Activated T-cell treated with anti-CD3 and anti-CD28 coated beads, Interleukin-2, amount 50 U/mL, for 4 hours (primary cell): ENCODE data around the gene PCDHGB5. TPM values are rescaled to one million over a fixed set of nuclear protein-coding genes. Genes with fewer than 3 reads are reported as not detected.
"Not testable (repeated sequence)": the region's sequence is repeated elsewhere in the genome, so short reads cannot be mapped to it uniquely, and the experiment has no call there.

ENCODE experiments used
- ATAC-seq, 2 donors: fragments of 200-7000 bp; cut with Tn5 transposase; one replicate each; pipeline ENCODE4 v1.10.0; 2021
- DNase-seq: peaks from one replicate; pipeline ENCODE4 v3.0.0-alpha.2; 2020
- H3K27me3 Mint-ChIP-seq: one replicate; pipeline ENCODE4 v1.8.0; 2021; ENCODE audit warnings: low read depth, mixed read lengths
- H3K36me3 Mint-ChIP-seq: one replicate; pipeline ENCODE4 v1.8.0; 2022; ENCODE audit warnings: mixed read lengths; ENCODE audit not compliant: insufficient read depth
- H3K4me1 Mint-ChIP-seq: one replicate; pipeline ENCODE4 v1.8.0; 2021; ENCODE audit warnings: low read depth, mixed read lengths
- H3K4me3 Mint-ChIP-seq: one replicate; pipeline ENCODE4 v1.8.0; 2021; ENCODE audit warnings: mild to moderate bottlenecking, moderate library complexity, mixed read lengths
- H3K9me3 Mint-ChIP-seq: one replicate; pipeline ENCODE4 v1.8.0; 2021; ENCODE audit warnings: mixed read lengths
- total RNA-seq, 3 donors: library from RNA; stranded (reverse); gene quantifications; one replicate each; pipeline ENCODE4 v1.2.1, GENCODE V29; 2021

Gene PCDHGB5
- total RNA-seq = under 1 TPM; 0.26 to 0.91 (median 0.27) TPM

DNA sequence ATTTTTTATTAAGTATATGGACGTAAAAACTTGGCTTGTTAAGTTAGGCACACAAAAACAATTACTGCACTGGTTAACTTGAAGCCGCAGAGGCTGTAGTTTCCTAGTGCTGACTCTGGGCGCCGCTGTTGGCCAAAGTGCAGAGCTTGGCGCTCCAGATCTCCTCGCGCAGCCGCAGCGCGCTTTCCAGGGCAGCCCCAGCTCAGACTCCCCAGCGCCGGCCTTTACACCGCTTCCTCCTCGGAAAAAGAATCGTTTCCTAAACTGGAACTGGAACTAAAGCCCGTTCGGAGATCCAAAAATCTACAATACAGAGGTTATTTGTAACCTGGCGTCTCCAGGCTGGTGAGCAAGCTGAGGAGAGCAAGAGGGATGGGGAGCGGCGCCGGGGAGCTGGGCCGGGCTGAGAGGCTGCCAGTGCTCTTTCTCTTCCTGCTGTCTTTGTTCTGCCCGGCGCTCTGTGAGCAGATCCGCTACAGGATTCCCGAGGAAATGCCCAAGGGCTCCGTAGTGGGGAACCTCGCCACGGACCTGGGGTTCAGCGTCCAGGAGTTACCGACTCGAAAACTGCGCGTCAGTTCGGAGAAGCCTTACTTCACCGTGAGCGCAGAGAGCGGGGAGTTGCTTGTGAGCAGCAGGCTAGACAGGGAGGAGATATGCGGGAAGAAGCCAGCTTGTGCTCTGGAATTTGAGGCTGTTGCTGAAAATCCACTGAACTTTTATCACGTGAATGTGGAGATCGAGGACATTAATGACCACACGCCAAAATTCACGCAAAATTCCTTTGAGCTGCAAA, at the start of gene PCDHGB5:
Gene PCDHGB5, plus strand, starts transcription at position 192 of the 796 bp plus-strand sequence. Its CDS starts 181 bp downstream, at position 373.
- H3K4me1 Mint-ChIP-seq, H3K36me3 Mint-ChIP-seq, DNase-seq: not testable (repeated sequence)
- Mint-ChIP-seq H3K4me3 (peak within 1 kb of the TSS; percentile 45), H3K9me3 (peaks cover 29% of the 10 kb centered on the region), H3K27me3 (peaks cover 66% of the 10 kb centered on the region)
- ATAC-seq = peak; percentile 69 to 90

DNA sequence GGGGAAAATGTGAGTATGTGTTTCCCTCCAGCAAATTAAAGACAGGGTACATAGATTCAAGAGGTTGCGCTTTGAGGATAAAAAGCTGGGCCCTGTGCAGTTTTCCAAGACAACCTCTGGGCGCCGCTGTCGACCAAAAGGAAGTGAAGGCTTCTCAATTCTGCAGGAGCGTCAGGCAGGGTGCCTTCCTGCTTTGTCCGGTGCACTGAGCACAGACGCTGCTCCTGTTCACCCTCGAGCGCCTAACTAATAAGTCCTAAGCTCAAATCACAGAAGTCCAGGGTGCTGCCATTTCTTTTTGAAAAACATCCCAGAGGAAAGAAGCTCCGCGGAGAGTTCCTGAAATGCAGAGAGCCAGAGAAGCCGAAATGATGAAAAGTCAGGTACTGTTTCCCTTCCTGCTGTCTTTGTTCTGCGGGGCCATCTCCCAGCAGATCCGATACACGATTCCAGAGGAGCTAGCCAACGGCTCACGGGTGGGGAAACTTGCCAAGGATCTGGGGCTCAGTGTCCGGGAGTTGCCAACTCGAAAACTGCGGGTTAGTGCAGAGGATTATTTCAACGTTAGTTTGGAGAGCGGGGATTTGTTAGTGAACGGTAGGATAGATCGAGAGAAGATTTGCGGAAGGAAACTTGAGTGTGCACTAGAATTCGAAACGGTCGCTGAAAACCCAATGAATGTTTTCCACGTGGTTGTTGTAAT, 47.7 kb upstream of the PCDHGB5 start, which contains the start of gene PCDHGB1:
Gene PCDHGB1, plus strand, starts transcription at position 183 of the 703 bp plus-strand sequence. Its CDS starts 162 bp downstream, at position 345.
- no peak for DNase-seq
- no peak for ATAC-seq
- H3K27me3 Mint-ChIP-seq = peaks cover 71% of the 10 kb centered on the region
- H3K4me1 Mint-ChIP-seq = no peaks in the 10 kb centered on the region
- peaks cover 4% of the 10 kb centered on the region for H3K36me3 Mint-ChIP-seq
- H3K9me3 Mint-ChIP-seq = peaks cover 27% of the 10 kb centered on the region
- peak within 1 kb of the TSS; percentile 64 for H3K4me3 Mint-ChIP-seq

DNA sequence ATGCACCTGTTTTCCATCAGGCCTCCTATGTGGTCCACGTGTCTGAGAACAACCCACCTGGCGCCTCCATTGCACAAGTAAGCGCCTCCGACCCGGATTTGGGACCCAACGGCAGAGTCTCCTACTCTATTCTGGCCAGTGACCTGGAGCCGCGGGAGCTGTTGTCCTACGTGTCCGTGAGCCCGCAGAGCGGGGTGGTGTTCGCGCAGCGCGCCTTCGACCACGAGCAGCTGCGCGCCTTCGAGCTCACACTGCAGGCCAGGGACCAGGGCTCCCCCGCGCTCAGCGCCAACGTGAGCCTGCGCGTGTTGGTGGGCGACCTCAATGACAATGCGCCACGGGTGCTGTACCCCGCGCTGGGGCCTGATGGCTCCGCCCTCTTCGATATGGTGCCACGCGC, 46.2 kb upstream of the PCDHGB5 start:
- Mint-ChIP-seq H3K9me3 (peaks cover 16% of the 10 kb centered on the region), H3K27me3 (peaks cover 75% of the 10 kb centered on the region), H3K4me1 (no peaks in the 10 kb centered on the region), H3K36me3 (peaks cover 2% of the 10 kb centered on the region), H3K4me3 (no peak overlapping the region)
- no peak for ATAC-seq
- DNase-seq = no peak

DNA sequence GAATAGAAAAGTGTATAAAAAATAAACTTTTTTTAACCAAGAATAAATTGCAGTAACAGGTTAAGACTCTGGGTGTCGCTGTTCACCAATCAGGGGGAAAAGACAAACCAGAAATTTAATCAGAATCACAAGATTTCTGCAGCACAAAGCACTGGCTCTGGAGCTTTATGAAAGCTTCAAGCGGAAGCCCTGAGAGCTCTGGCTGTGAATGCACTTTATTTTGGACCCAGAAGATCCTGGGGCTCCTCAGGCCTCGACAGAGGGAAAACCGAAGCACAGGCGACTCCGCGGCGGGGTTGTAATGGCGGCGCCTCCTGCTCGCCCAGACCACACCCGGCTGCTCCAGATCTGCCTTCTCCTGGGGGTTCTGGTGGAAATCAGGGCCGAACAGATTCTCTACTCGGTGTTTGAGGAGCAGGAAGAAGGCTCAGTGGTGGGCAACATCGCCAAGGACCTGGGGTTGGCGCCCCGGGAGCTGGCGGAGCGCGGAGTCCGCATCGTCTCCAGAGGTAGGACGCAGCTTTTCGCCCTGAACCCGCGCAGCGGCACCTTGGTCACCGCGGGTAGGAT, 42.8 kb upstream of the PCDHGB5 start, which contains the start of gene PCDHGA4:
Gene PCDHGA4, plus strand, starts transcription at position 122 of the 570 bp plus-strand sequence. Its CDS starts 87 bp downstream, at position 209.
- Mint-ChIP-seq H3K27me3 (peaks cover 74% of the 10 kb centered on the region), H3K9me3 (peaks cover 24% of the 10 kb centered on the region), H3K36me3 (peaks cover 2% of the 10 kb centered on the region), H3K4me3 (peak within 1 kb of the TSS; percentile 45), H3K4me1 (no peaks in the 10 kb centered on the region)
- DNase-seq = no peak
- ATAC-seq = no peak

DNA sequence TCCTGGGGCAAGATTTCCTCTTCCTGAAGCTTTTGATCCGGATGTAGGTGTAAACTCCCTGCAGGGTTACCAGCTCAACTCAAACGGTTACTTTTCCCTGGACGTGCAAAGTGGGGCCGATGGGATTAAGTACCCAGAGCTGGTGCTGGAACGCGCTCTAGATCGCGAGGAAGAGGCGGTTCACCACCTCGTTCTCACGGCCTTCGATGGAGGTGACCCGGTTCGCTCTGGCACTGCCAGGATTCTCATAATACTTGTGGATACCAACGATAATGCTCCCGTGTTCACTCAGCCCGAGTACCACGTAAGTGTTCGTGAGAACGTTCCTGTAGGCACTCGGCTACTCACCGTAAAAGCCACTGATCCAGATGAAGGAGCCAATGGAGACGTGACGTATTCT, 42.1 kb upstream of the PCDHGB5 start:
- no peak overlapping the region for H3K4me3 Mint-ChIP-seq
- DNase-seq = no peak
- ATAC-seq = no peak
- H3K36me3 Mint-ChIP-seq = peaks cover 3% of the 10 kb centered on the region
- H3K9me3 Mint-ChIP-seq = peaks cover 25% of the 10 kb centered on the region
- H3K27me3 Mint-ChIP-seq = peaks cover 73% of the 10 kb centered on the region
- no peaks in the 10 kb centered on the region for H3K4me1 Mint-ChIP-seq

DNA sequence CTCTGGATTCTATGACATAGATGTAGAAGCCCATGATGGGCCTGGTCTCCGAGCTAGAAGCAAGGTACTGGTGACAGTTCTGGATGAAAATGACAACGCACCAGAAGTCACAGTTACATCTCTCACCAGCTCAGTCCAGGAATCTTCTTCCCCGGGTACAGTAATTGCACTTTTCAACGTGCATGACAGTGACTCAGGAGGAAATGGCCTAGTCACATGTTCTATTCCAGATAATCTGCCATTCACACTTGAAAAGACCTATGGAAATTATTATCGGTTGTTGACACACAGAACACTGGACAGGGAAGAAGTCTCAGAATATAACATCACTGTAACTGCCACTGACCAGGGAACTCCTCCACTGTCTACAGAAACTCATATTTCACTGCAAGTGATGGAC, 41.6 kb upstream of the PCDHGB5 start:
- DNase-seq (no peak), ATAC-seq (no peak)
- peaks cover 73% of the 10 kb centered on the region for H3K27me3 Mint-ChIP-seq
- no peaks in the 10 kb centered on the region for H3K4me1 Mint-ChIP-seq
- peaks cover 30% of the 10 kb centered on the region for H3K9me3 Mint-ChIP-seq
- peaks cover 3% of the 10 kb centered on the region for H3K36me3 Mint-ChIP-seq
- no peak overlapping the region for H3K4me3 Mint-ChIP-seq

DNA sequence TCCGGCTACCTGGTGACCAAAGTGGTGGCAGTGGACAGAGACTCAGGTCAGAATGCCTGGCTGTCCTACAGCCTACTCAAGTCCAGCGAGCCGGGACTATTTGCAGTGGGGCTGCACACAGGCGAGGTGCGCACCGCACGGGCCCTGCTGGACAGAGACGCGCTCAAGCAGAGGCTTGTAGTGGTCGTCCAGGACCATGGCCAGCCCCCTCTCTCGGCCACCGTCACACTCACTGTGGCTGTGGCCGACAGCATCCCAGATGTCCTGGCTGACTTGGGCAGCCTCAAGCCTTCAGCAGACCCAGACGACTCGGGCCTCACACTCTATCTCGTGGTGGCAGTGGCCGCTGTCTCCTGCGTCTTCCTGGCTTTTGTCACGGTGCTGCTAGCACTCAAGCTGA, 40.8 kb upstream of the PCDHGB5 start:
- DNase-seq (no peak), ATAC-seq (no peak)
- H3K36me3 Mint-ChIP-seq = peaks cover 3% of the 10 kb centered on the region
- H3K4me3 Mint-ChIP-seq = no peak overlapping the region
- no peaks in the 10 kb centered on the region for H3K4me1 Mint-ChIP-seq
- H3K27me3 Mint-ChIP-seq = peaks cover 74% of the 10 kb centered on the region
- H3K9me3 Mint-ChIP-seq = peaks cover 31% of the 10 kb centered on the region

DNA sequence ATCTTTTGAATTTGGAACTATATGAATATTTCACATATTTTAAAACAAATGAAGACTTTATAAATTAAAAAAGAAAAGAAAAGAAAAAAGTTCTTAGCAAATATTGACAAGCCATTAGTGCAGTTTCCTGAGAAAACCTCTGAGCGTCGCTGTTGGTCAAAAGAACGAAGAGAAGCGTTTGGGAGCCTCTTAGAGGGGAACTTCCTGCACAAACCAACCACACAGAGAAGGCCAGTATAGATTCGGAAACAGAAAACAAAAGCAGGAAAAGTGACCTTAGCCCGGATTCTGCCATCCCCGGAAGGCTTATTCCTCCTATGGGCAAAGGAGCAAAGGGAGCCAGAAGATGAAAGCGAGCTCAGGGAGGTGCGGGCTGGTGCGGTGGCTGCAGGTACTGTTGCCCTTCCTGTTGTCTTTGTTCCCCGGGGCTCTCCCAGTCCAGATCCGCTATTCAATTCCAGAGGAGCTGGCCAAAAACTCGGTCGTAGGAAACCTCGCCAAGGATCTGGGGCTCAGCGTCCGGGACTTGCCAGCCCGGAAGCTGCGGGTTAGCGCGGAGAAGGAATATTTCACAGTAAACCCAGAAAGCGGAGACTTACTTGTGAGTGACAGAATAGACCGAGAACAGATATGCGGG, 37.8 kb upstream of the PCDHGB5 start, which contains the start of gene PCDHGB2:
Gene PCDHGB2, plus strand, starts transcription at position 205 of the 637 bp plus-strand sequence. Its CDS starts 142 bp downstream, at position 347.
- ATAC-seq (no peak), DNase-seq (no peak)
- H3K9me3 Mint-ChIP-seq = peaks cover 34% of the 10 kb centered on the region
- peaks cover 3% of the 10 kb centered on the region for H3K36me3 Mint-ChIP-seq
- peak within 1 kb of the TSS; percentile 80 for H3K4me3 Mint-ChIP-seq
- H3K27me3 Mint-ChIP-seq = peaks cover 85% of the 10 kb centered on the region
- H3K4me1 Mint-ChIP-seq = no peaks in the 10 kb centered on the region

DNA sequence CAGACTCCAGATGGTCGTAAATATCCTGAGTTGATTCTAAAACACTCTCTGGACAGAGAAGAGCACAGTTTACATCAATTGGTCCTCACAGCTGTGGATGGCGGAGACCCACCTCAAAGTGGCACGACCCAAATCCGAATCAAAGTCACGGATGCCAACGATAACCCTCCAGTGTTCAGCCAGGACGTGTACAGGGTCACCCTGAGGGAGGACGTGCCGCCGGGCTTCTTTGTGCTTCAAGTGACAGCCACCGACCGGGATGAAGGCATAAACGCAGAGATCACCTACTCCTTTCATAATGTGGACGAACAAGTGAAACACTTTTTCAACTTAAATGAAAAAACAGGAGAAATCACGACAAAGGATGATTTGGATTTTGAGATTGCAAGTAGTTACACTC, 37.1 kb upstream of the PCDHGB5 start:
- Mint-ChIP-seq H3K36me3 (peaks cover 3% of the 10 kb centered on the region), H3K27me3 (peaks cover 86% of the 10 kb centered on the region), H3K4me3 (no peak overlapping the region), H3K9me3 (peaks cover 42% of the 10 kb centered on the region), H3K4me1 (no peaks in the 10 kb centered on the region)
- DNase-seq (no peak), ATAC-seq (no peak)

DNA sequence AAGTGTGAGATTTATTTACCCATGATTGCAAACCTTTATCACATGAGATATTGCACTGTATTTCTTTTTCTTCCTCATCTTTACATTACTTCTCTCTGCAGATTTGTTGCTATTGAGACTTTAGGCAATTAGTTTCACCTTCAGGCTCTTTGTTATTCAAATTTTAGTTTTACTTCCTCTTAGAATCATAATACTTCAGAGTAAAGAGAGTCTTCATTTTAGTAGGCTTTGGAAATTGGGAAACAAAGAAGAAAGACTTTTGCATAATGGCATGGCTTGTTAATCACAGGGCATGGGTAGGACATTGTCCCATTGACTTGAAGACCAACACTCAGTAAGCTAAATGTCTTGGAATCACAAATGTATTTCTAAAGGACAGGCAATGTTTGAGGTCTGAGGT, 35.0 kb upstream of the PCDHGB5 start:
- ATAC-seq (no peak), DNase-seq (no peak)
- Mint-ChIP-seq H3K4me1 (no peaks in the 10 kb centered on the region), H3K9me3 (peaks cover 44% of the 10 kb centered on the region), H3K4me3 (no peak overlapping the region), H3K27me3 (peaks cover 83% of the 10 kb centered on the region), H3K36me3 (peaks cover 3% of the 10 kb centered on the region)

DNA sequence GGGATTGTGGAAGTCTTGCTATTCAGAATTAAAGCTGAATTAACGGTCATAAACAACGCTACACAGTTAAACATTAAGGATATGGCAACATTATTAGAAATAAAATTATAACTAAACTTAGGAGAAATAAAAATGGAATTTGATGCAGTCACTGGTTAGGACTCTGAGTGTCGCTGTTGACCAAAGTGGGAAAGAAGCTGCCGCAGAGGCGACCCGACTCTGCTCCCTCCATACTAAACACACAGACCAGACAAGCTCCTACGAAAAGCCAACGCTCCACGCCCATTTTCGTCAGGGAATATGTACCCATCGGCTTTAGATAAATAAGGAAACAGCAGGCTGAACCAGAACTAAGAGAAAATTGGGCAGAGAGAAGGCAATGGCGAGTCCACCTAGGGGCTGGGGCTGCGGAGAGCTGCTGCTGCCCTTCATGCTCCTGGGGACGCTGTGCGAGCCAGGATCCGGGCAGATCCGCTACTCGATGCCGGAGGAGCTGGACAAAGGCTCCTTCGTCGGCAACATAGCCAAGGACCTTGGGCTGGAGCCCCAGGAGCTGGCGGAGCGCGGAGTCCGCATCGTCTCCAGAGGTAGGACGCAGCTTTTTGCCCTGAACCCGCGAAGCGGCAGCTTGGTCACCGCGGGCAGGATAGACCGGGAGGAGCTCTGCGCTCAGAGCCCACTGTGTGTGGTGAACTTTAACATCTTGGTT, 33.6 kb upstream of the PCDHGB5 start, which contains the start of gene PCDHGA5:
Gene PCDHGA5, plus strand, starts transcription at position 211 of the 709 bp plus-strand sequence. Its CDS starts 169 bp downstream, at position 380.
- Mint-ChIP-seq H3K4me3 (no peak within 1 kb of the TSS), H3K36me3 (peaks cover 3% of the 10 kb centered on the region), H3K27me3 (peaks cover 84% of the 10 kb centered on the region), H3K4me1 (no peaks in the 10 kb centered on the region), H3K9me3 (peaks cover 38% of the 10 kb centered on the region)
- ATAC-seq = no peak
- no peak for DNase-seq

DNA sequence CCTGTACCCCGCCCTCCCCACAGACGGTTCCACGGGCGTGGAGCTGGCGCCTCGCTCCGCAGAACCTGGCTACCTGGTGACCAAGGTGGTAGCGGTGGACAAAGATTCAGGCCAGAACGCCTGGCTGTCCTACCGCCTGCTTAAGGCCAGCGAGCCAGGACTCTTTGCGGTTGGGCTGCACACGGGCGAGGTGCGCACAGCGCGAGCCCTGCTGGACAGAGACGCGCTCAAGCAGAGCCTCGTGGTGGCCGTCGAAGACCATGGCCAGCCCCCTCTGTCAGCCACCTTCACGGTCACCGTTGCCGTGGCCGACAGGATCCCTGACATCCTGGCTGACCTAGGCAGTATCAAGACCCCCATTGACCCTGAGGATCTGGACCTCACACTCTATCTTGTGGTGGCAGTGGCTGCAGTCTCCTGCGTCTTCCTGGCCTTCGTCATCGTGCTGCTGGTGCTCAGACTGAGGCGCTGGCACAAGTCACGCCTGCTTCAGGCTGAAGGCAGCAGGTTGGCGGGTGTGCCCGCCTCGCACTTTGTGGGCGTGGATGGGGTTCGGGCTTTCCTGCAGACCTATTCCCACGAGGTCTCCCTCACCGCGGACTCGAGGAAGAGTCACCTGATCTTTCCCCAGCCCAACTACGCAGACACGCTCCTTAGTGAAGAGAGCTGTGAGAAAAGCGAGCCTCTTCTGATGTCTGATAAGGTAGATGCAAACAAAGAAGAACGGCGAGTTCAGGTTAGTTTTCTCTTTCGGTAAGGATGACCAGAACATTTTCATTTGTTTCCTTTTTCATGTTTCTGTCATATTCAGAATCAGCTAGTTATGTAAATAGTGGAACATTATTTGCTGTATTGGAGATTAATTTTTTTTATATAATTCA, 31.5 kb upstream of the PCDHGB5 start:
- ATAC-seq = no peak
- Mint-ChIP-seq H3K27me3 (peaks cover 85% of the 10 kb centered on the region), H3K4me3 (no peak overlapping the region), H3K4me1 (peaks cover 2% of the 10 kb centered on the region), H3K9me3 (peaks cover 27% of the 10 kb centered on the region), H3K36me3 (peaks cover 2% of the 10 kb centered on the region)
- DNase-seq = no peak
